ENCODE data around the gene BCAS3. TPM values are rescaled to one million over a fixed set of nuclear protein-coding genes. Genes with fewer than 3 reads are reported as not detected.

The BCAS3 gene
- total RNA-seq, 2 experiments from 2014 or later: 5.1 to 6.9 TPM

DNA sequence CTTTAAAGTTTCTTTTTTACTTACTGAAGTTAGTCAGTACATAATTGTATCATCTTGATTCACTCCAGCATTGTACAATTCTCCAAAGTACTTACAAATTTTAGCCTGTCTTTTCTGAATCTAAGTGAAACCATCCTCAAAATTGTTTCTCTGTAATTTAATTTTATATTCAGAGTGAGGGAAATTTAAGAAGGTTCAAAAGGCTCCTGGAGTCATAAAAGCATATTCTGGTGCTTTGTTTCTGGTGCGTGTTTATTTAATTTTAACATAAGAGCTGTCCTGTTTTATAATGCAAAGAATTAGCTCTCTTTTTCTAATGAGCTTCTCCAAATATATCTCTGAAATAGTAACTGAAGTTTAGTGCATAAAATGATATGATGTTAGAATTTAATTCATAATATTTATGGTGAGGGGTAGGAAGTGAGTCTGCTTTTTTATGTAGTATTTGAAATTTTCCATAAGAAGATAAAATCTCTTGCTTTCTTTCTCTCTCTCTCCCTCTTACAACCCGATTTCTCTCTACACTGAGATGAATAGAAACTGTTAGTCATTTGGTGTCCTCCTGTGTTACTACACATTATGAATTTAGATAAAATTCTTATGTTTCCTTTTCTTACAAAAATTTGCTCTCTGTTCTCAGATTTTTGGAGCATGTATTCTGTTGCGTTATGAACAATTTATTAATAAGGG, 339.8 kb downstream of the BCAS3 start:
- POLR2A ChIA-PET: interaction anchor here (0.6 kb wide), 1 partner anchor 110 kb away, joined by 3 read pairs; no protein-coding TSS in a partner anchor
- no peak overlapping the region for H3K4me3 Mint-ChIP-seq
- no peak for DNase-seq
- CTCF ChIA-PET: no interaction called here
- no peaks in the 10 kb centered on the region for H3K4me1 Mint-ChIP-seq (ENCODE audit: low read depth)
- TF ChIP-seq, protein P1, sequence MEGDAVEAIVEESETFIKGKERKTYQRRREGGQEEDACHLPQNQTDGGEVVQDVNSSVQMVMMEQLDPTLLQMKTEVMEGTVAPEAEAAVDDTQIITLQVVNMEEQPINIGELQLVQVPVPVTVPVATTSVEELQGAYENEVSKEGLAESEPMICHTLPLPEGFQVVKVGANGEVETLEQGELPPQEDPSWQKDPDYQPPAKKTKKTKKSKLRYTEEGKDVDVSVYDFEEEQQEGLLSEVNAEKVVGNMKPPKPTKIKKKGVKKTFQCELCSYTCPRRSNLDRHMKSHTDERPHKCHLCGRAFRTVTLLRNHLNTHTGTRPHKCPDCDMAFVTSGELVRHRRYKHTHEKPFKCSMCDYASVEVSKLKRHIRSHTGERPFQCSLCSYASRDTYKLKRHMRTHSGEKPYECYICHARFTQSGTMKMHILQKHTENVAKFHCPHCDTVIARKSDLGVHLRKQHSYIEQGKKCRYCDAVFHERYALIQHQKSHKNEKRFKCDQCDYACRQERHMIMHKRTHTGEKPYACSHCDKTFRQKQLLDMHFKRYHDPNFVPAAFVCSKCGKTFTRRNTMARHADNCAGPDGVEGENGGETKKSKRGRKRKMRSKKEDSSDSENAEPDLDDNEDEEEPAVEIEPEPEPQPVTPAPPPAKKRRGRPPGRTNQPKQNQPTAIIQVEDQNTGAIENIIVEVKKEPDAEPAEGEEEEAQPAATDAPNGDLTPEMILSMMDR (IDR thresholded peaks at IDR 0.05): no peak
- ATAC-seq: no peak
- intact Hi-C loops (cut with micrococcal nuclease): no loop called here
- H3K27ac Mint-ChIP-seq: no peak overlapping the region
- H3K27me3 Mint-ChIP-seq: no peaks in the 10 kb centered on the region
- no peaks in the 10 kb centered on the region for H3K36me3 Mint-ChIP-seq (ENCODE audit: low read depth)
- no peaks in the 10 kb centered on the region for H3K9me3 Mint-ChIP-seq

DNA sequence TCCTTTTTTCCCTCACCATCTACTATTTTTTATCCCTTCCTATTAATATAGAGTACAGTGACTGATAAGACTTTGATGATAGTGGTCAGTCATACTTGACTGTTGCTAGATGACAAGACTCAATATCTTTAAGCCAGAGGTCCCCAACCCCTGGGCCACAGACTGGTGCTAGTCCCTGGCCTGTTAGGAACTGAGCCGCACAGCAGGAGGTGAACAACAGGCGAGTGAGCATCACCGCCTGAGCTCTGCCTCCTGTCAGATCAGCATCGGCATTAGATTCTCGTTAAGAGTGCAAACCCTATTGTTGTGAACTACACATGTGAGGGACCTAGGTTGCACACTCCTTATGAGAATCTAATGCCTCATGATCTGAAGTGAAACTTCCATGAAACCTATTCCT, 341.3 kb downstream of the BCAS3 start:
- H3K36me3 Mint-ChIP-seq (ENCODE audit: low read depth): no peaks in the 10 kb centered on the region
- H3K27ac Mint-ChIP-seq: no peak overlapping the region
- ChIA-PET CTCF (interaction anchor here (2.4 kb wide), 1 partner anchor 10 kb away, joined by 6 read pairs; no protein-coding TSS in a partner anchor), POLR2A (no interaction called here)
- H3K9me3 Mint-ChIP-seq: no peaks in the 10 kb centered on the region
- H3K4me3 Mint-ChIP-seq: no peak overlapping the region
- H3K4me1 Mint-ChIP-seq (ENCODE audit: low read depth): no peaks in the 10 kb centered on the region
- TF ChIP-seq, protein P1 (IDR thresholded peaks at IDR 0.05): no peak
- intact Hi-C loops (cut with micrococcal nuclease): no loop called here
- ATAC-seq (no peak), DNase-seq (no peak)
- no peaks in the 10 kb centered on the region for H3K27me3 Mint-ChIP-seq

DNA sequence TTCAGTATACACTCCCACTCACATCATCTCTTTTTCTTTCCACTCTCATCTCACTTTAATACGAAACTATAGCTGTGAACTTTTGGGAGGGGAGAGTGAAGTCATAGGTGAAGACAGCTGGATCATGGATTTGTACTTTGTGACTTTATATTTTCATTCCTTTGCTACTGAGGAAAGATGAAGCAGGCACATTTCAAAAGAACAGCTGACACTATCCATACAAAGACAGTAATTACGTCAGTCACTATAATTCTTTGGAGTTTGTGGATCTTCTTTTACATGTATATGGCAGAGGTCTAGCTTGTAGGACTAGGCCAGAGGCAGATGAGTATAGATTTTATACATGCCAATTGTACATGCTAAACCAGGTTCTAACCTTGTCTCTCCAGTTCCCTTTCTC, 346.3 kb downstream of the BCAS3 start:
- intact Hi-C loops (cut with micrococcal nuclease): no loop called here
- ATAC-seq (no peak), DNase-seq (no peak)
- Mint-ChIP-seq H3K36me3 (ENCODE audit: low read depth) (no peaks in the 10 kb centered on the region), H3K27ac (no peak overlapping the region), H3K27me3 (no peaks in the 10 kb centered on the region), H3K9me3 (no peaks in the 10 kb centered on the region), H3K4me3 (no peak overlapping the region), H3K4me1 (ENCODE audit: low read depth) (peaks cover 6% of the 10 kb centered on the region)
- CTCF ChIA-PET: no interaction called here
- POLR2A ChIA-PET: no interaction called here
- TF ChIP-seq, protein P1 (IDR thresholded peaks at IDR 0.05): no peak

DNA sequence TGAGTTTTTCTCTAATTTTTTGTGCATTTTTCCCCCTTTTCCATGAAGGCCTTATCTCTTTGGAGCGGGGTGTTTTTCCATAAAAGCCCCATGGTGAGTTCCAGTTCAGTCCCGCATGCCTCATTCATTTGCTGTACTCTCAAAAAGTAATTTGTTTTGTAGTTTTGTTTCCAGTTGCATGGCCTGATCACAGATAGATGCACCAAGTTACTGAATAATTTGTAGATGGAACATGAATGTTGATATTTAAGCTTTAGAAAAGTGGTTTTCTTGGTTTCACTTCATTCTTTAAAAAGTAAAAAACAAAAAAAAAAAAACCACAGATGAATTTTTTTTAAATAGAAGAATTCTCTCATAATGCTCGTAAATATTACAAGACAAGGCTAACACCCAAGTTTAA, 349.2 kb downstream of the BCAS3 start:
- H3K27me3 Mint-ChIP-seq: no peaks in the 10 kb centered on the region
- ATAC-seq (no peak), DNase-seq (no peak)
- H3K4me1 Mint-ChIP-seq (ENCODE audit: low read depth): peaks cover 6% of the 10 kb centered on the region
- no peaks in the 10 kb centered on the region for H3K36me3 Mint-ChIP-seq (ENCODE audit: low read depth)
- ChIA-PET CTCF (no interaction called here), POLR2A (no interaction called here)
- intact Hi-C loops (cut with micrococcal nuclease): no loop called here
- no peaks in the 10 kb centered on the region for H3K9me3 Mint-ChIP-seq
- no peak overlapping the region for H3K4me3 Mint-ChIP-seq
- TF ChIP-seq, protein P1 (IDR thresholded peaks at IDR 0.05): no peak
- H3K27ac Mint-ChIP-seq: no peak overlapping the region

DNA sequence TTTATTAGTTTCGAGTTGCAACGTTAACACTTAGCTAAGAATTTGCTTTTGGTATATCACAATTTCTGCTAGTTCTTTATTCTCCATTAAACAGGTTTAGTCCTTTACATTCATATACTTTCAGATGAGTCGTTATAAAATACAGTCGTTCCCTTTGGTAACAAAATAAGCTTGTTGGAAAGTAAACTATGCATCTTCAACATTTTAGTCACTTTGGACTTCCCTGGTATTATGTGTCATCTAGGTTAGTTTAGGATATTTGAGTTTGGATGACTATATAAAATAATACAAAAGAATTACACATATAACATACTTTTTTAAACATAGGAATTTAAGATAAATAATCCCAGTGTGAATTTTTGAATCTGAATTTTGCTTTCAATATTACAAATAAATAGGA, 351.5 kb downstream of the BCAS3 start:
- Mint-ChIP-seq H3K4me3 (no peak overlapping the region), H3K4me1 (ENCODE audit: low read depth) (peaks cover 6% of the 10 kb centered on the region), H3K27me3 (no peaks in the 10 kb centered on the region), H3K9me3 (no peaks in the 10 kb centered on the region), H3K36me3 (ENCODE audit: low read depth) (no peaks in the 10 kb centered on the region), H3K27ac (no peak overlapping the region)
- TF ChIP-seq, protein P1 (IDR thresholded peaks at IDR 0.05): no peak
- ChIA-PET POLR2A (interaction anchor here (0.6 kb wide), 1 partner anchor 180 kb away, joined by 3 read pairs; no protein-coding TSS in a partner anchor), CTCF (interaction anchor here (0.5 to 1.9 kb wide), 7 partner anchors 9 to 388 kb away, joined by 3 to 6 read pairs (median 3); no protein-coding TSS in a partner anchor)
- DNase-seq (no peak), ATAC-seq (no peak)
- intact Hi-C loops (cut with micrococcal nuclease): no loop called here

All from activated CD8-positive, alpha-beta T cell treated with anti-CD3 and anti-CD28 coated beads for 36 hours (primary cell).